Activated CD4-positive, alpha-beta T cell treated with anti-CD3 and anti-CD28 coated beads, Interleukin-2, amount 10 ng/mL, durations not matched to agents 24 days and 14 days (primary cell): ENCODE results near the gene MLANA. TPM values are rescaled to one million over a fixed set of nuclear protein-coding genes. Genes with fewer than 3 reads are reported as not detected.
A peak's percentile ranks its signal among the peaks of the same experiment; 100 is the strongest.

Experiments used
- DNase-seq: peaks from one replicate; pipeline ENCODE4 v3.0.0; 2022
- H3K27ac Mint-ChIP-seq: one replicate; pipeline ENCODE4 v1.8.0; 2022; ENCODE audit warnings: mild to moderate bottlenecking, mixed read lengths
- H3K27me3 Mint-ChIP-seq: one replicate; pipeline ENCODE4 v1.8.0; 2022; ENCODE audit warnings: mixed read lengths
- H3K36me3 Mint-ChIP-seq: one replicate; pipeline ENCODE4 v1.8.0; 2022; ENCODE audit warnings: low read depth, mild to moderate bottlenecking, mixed read lengths
- H3K4me1 Mint-ChIP-seq: one replicate; pipeline ENCODE4 v1.8.0; 2021; ENCODE audit warnings: mixed read lengths
- H3K4me3 Mint-ChIP-seq: one replicate; pipeline ENCODE4 v1.8.0; 2022; ENCODE audit warnings: mild to moderate bottlenecking, moderate library complexity, mixed read lengths
- H3K9me3 Mint-ChIP-seq: one replicate; pipeline ENCODE4 v1.8.0; 2021; ENCODE audit warnings: mixed read lengths
- intact Hi-C: fragments of 100-400 bp; cut with micrococcal nuclease; formaldehyde crosslinking; loops from one replicate; pipeline ENCODE4 v1.15.1; 2023
- total RNA-seq: library from RNA; stranded (reverse); gene quantifications from 2 replicates; pipeline ENCODE4 v1.2.3, GENCODE V29; 2022

MLANA gene
- total RNA-seq, 1 donor from 2014 or later, result not detected

- intact Hi-C loops, result loop anchor here (5.0 kb wide), 3 partner anchors 397 to 558 kb away; partner anchors contain the start of genes PLGRKT and UHRF2
- Mint-ChIP-seq H3K4me3 (peak overlapping the region; percentile 6), H3K27ac (peak overlapping the region; percentile 54), H3K9me3 (peaks cover 4% of the 10 kb centered on the region), H3K4me1 (peaks cover 51% of the 10 kb centered on the region), H3K27me3 (no peaks in the 10 kb centered on the region), H3K36me3 (peaks cover 26% of the 10 kb centered on the region)
- no peak for DNase-seq
Observed at GRCh38 chr9:5854063-5854790, 36.5 kb upstream of the MLANA start.

GRCh38 chr9:5857928-5858327 lies 32.8 kb upstream of the MLANA start:
- intact Hi-C loops, result no loop called here
- Mint-ChIP-seq H3K27ac (no peak overlapping the region), H3K9me3 (peaks cover 4% of the 10 kb centered on the region), H3K4me3 (no peak overlapping the region), H3K36me3 (peaks cover 26% of the 10 kb centered on the region), H3K4me1 (peaks cover 22% of the 10 kb centered on the region), H3K27me3 (no peaks in the 10 kb centered on the region)
- DNase-seq, result no peak

DNA sequence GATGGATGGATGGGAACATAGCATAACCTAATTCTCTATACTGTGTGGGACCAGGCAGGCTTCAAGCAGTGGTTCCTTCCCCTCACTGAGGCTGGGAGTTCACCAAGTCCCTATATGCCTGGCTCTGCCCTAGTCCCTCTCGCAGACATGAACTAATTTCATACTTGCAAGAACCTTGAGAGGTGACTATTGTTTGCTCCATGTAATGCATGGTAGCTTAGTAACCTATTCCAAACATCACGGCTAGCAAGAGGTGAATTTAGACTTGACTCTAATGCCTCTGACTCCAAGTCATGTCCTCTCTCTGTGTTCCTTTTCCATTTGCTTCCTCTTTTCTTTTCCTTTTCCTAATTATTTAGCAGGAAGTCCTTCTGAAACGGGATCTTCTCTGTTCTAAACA lies 31.9 kb upstream of the MLANA start:
- H3K4me1 Mint-ChIP-seq, result peaks cover 13% of the 10 kb centered on the region
- no peaks in the 10 kb centered on the region for H3K27me3 Mint-ChIP-seq
- no peak for DNase-seq
- H3K4me3 Mint-ChIP-seq, result no peak overlapping the region
- H3K27ac Mint-ChIP-seq, result no peak overlapping the region
- intact Hi-C loops, result no loop called here
- H3K36me3 Mint-ChIP-seq, result peaks cover 22% of the 10 kb centered on the region
- peaks cover 4% of the 10 kb centered on the region for H3K9me3 Mint-ChIP-seq

- Mint-ChIP-seq H3K4me3 (no peak overlapping the region), H3K27ac (no peak overlapping the region), H3K4me1 (no peaks in the 10 kb centered on the region), H3K36me3 (peaks cover 3% of the 10 kb centered on the region), H3K9me3 (no peaks in the 10 kb centered on the region), H3K27me3 (no peaks in the 10 kb centered on the region)
- DNase-seq, result no peak
- intact Hi-C loops, result no loop called here
Observed at GRCh38 chr9:5863092-5863746, 27.5 kb upstream of the MLANA start.

DNA sequence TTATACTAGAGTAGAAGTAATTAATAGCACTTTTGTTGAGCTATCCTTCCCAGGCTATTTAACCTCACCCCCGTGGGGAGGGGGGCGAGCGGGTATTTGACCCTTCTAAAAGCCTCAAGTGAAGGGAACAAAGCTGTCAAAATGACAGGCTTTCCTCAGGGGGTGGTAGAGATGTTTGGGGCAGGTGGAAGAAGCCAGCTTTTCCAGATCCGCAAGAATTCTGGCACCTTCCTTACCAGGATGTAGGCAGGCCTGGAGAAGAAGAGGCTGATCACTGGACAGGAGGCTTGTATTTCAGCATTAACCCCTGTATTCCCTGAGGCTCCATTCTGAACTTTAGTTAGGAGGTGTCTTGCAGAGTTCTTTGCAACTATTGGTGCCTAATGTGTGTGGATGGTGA lies 26.2 kb upstream of the MLANA start:
- Mint-ChIP-seq H3K27ac (no peak overlapping the region), H3K4me1 (peaks cover 3% of the 10 kb centered on the region), H3K36me3 (peaks cover 3% of the 10 kb centered on the region), H3K9me3 (no peaks in the 10 kb centered on the region), H3K27me3 (no peaks in the 10 kb centered on the region), H3K4me3 (no peak overlapping the region)
- no peak for DNase-seq
- intact Hi-C loops, result no loop called here

- Mint-ChIP-seq H3K36me3 (peaks cover 5% of the 10 kb centered on the region), H3K4me1 (peaks cover 8% of the 10 kb centered on the region), H3K27me3 (no peaks in the 10 kb centered on the region), H3K9me3 (no peaks in the 10 kb centered on the region), H3K4me3 (no peak overlapping the region), H3K27ac (no peak overlapping the region)
- intact Hi-C loops, result no loop called here
- no peak for DNase-seq
Observed at GRCh38 chr9:5866272-5866671, 24.4 kb upstream of the MLANA start.

- Mint-ChIP-seq H3K4me3 (no peak overlapping the region), H3K36me3 (peaks cover 5% of the 10 kb centered on the region), H3K27ac (no peak overlapping the region), H3K27me3 (no peaks in the 10 kb centered on the region), H3K4me1 (peaks cover 8% of the 10 kb centered on the region), H3K9me3 (no peaks in the 10 kb centered on the region)
- no peak for DNase-seq
- intact Hi-C loops, result no loop called here
Observed at GRCh38 chr9:5866685-5867084, 24.0 kb upstream of the MLANA start.

DNA sequence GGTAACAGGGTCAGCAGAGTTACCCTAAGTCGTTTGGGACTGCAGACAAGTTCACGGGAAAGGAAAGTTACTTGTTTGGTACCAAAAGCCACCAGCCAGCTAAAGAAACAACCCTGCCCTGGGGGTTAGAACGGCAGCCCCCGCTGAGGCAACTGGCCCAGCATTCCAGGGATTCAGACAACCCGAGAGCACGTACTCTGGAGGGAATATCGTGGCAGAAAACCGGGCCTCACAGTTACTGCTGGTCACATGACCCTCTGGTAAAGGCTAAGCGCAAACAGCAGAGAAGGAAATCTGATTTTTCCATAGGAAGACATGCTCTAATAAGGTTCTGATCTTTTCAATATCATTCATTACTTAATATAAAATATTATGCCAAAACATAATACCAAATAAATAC lies 22.5 kb upstream of the MLANA start:
- intact Hi-C loops, result no loop called here
- Mint-ChIP-seq H3K9me3 (no peaks in the 10 kb centered on the region), H3K27me3 (no peaks in the 10 kb centered on the region), H3K36me3 (peaks cover 8% of the 10 kb centered on the region), H3K27ac (no peak overlapping the region), H3K4me1 (peaks cover 9% of the 10 kb centered on the region), H3K4me3 (no peak overlapping the region)
- no peak for DNase-seq

- Mint-ChIP-seq H3K27ac (no peak overlapping the region), H3K27me3 (no peaks in the 10 kb centered on the region), H3K4me3 (no peak overlapping the region), H3K9me3 (no peaks in the 10 kb centered on the region), H3K36me3 (peaks cover 10% of the 10 kb centered on the region), H3K4me1 (peaks cover 18% of the 10 kb centered on the region)
- peak; percentile 69 for DNase-seq
- intact Hi-C loops, result no loop called here
Observed at GRCh38 chr9:5869315-5870019, 21.2 kb upstream of the MLANA start.

GRCh38 chr9:5870020-5870339 lies 20.7 kb upstream of the MLANA start:
- no peak overlapping the region for H3K4me3 Mint-ChIP-seq
- H3K36me3 Mint-ChIP-seq, result peaks cover 11% of the 10 kb centered on the region
- no peaks in the 10 kb centered on the region for H3K27me3 Mint-ChIP-seq
- no peak overlapping the region for H3K27ac Mint-ChIP-seq
- intact Hi-C loops, result no loop called here
- DNase-seq, result no peak
- H3K9me3 Mint-ChIP-seq, result no peaks in the 10 kb centered on the region
- peaks cover 20% of the 10 kb centered on the region for H3K4me1 Mint-ChIP-seq

DNA sequence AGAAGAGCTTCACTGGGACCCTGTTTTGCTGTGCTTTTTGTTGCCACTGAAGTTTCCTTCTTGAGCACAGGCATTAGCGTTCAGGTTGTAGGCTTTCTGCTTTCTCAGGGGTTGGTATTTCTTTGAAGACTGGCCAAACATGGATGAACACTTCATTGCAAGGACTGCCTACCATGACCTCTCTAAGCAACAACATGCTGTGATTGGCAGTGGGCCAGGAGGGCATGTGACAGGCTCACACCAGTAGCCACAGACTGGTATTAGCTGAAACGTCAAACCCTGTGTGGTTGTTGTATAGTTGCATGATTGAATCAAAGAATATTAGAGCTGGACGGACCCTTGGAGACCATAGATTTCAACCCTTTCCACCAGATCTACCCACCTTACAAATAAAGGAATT lies 20.0 kb upstream of the MLANA start:
- no peaks in the 10 kb centered on the region for H3K27me3 Mint-ChIP-seq
- H3K4me1 Mint-ChIP-seq, result peaks cover 23% of the 10 kb centered on the region
- DNase-seq, result no peak
- intact Hi-C loops, result no loop called here
- H3K27ac Mint-ChIP-seq, result no peak overlapping the region
- no peaks in the 10 kb centered on the region for H3K9me3 Mint-ChIP-seq
- H3K36me3 Mint-ChIP-seq, result peaks cover 15% of the 10 kb centered on the region
- no peak overlapping the region for H3K4me3 Mint-ChIP-seq

DNA sequence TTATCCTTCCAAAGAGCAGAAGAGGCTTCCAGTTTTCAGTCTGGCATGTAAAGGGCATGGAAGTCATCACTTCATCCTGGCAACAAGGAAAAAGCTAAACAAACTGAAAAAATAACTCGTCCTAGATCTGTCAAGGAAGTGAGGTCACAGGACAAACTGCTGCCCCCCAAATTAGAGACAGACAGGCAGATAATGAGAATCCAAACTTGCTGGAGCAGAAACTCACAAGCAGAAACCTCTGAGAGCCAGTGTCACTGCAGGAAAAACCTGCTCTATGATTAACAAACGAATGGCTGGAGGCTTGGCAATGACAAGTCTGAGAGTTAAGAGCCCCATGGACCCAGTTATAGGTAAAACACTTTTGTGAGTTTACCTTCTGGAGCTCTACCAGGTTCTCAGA lies 18.9 kb upstream of the MLANA start:
- H3K27ac Mint-ChIP-seq, result no peak overlapping the region

DNA sequence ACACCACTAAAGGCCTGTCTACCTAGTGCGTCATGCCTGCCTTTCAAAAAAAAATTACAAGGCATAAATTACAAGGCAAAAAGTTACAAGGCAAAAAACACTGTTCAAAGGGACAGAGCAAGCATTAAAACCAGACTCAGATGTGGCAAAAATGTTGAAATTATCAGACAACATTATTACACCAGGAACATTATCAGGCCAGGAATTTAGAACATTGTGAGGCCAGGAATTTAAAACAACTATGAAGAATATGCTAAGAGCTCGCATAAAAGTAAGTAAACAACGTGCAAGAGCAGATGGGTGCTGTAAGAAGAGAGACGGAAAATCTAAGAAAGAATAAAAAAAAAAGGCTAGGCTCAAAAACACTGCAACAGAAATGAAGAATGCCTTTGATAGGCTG lies 18.2 kb upstream of the MLANA start:
- H3K4me1 Mint-ChIP-seq, result peaks cover 27% of the 10 kb centered on the region
- intact Hi-C loops, result no loop called here
- H3K4me3 Mint-ChIP-seq, result no peak overlapping the region
- peaks cover 23% of the 10 kb centered on the region for H3K36me3 Mint-ChIP-seq
- H3K27me3 Mint-ChIP-seq, result no peaks in the 10 kb centered on the region
- H3K27ac Mint-ChIP-seq, result no peak overlapping the region
- peaks cover 6% of the 10 kb centered on the region for H3K9me3 Mint-ChIP-seq
- no peak for DNase-seq

More for the DNA sequence above, 18.9 kb upstream of the MLANA start:
- Mint-ChIP-seq H3K4me1 (peaks cover 27% of the 10 kb centered on the region), H3K9me3 (peaks cover 6% of the 10 kb centered on the region), H3K4me3 (no peak overlapping the region), H3K27me3 (no peaks in the 10 kb centered on the region), H3K36me3 (peaks cover 23% of the 10 kb centered on the region)
- DNase-seq, result no peak
- intact Hi-C loops, result no loop called here

DNA sequence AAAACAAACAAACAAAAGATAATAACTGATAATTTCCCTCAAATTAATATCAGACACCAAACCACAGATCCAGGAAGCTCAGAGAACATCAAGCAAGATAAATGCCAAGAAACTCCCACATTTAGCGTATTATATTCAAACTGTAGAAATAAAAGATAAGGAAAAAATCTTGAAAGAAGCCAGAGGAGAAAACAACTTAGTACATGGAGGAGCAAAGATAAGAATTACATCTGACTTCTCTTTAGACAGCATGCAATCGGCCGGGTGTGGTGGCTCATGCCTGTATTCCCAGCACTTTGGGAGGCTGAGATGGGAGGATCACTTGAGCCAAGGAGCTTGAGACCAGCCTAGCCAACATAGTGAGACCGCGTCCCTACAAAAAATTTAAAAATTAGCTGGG lies 17.2 kb upstream of the MLANA start:
- DNase-seq, result no peak
- H3K27ac Mint-ChIP-seq, result no peak overlapping the region
- peaks cover 27% of the 10 kb centered on the region for H3K4me1 Mint-ChIP-seq
- peaks cover 20% of the 10 kb centered on the region for H3K36me3 Mint-ChIP-seq
- peaks cover 6% of the 10 kb centered on the region for H3K9me3 Mint-ChIP-seq
- intact Hi-C loops, result no loop called here
- no peak overlapping the region for H3K4me3 Mint-ChIP-seq
- H3K27me3 Mint-ChIP-seq, result no peaks in the 10 kb centered on the region
